ENCODE measurements around the gene SNAP29.
"Not testable (repeated sequence)": the region's sequence is repeated elsewhere in the genome, so short reads cannot be mapped to it uniquely, and the experiment has no call there.

SNAP29 gene

GRCh38 chr22:20901093-20902033 is 42.6 kb downstream of the SNAP29 start:
- not testable (repeated sequence) for DNase-seq (ENCODE audit: low read depth in 2 of 2)

- DNase-seq (ENCODE audit: low read depth in 2 of 2): no peak
Measured at GRCh38 chr22:20903093-20903492, 44.3 kb downstream of the SNAP29 start.

- DNase-seq (ENCODE audit: low read depth in 2 of 2): peak; percentile 74 to 79
Measured at GRCh38 chr22:20904008-20904979, 45.5 kb downstream of the SNAP29 start.

GRCh38 chr22:20904980-20905355 is 46.2 kb downstream of the SNAP29 start:
- no peak for DNase-seq (ENCODE audit: low read depth in 2 of 2)

- DNase-seq (ENCODE audit: low read depth in 2 of 2): no peak
Measured at GRCh38 chr22:20905415-20906386, 46.9 kb downstream of the SNAP29 start.

- DNase-seq (ENCODE audit: low read depth in 2 of 2): no peak
Measured at GRCh38 chr22:20906387-20906767, 47.6 kb downstream of the SNAP29 start.

GRCh38 chr22:20908717-20909116 is 49.9 kb downstream of the SNAP29 start:
- DNase-seq (ENCODE audit: low read depth in 2 of 2): not testable (repeated sequence)

GRCh38 chr22:20909543-20910303 is 50.9 kb downstream of the SNAP29 start:
- DNase-seq (ENCODE audit: low read depth in 2 of 2): no peak

GRCh38 chr22:20912494-20912893 is 53.7 kb downstream of the SNAP29 start:
- no peak for DNase-seq (ENCODE audit: low read depth in 2 of 2)

GRCh38 chr22:20916916-20917810 is 58.4 kb downstream of the SNAP29 start, which contains the start of gene CRKL:
Gene CRKL (plus strand): TSS chr22:20917407. CDS start chr22:20917935, 528 bp downstream.
- DNase-seq (ENCODE audit: low read depth in 2 of 2): peak; percentile 93 to 95

- DNase-seq (ENCODE audit: low read depth in 2 of 2): no peak
Measured at GRCh38 chr22:20918663-20919218, 59.9 kb downstream of the SNAP29 start.

- no peak for DNase-seq (ENCODE audit: low read depth in 2 of 2)
Measured at GRCh38 chr22:20919718-20920117, 60.9 kb downstream of the SNAP29 start.

- no peak for DNase-seq (ENCODE audit: low read depth in 2 of 2)
Measured at GRCh38 chr22:20920881-20921203, 62.0 kb downstream of the SNAP29 start.

- no peak for DNase-seq (ENCODE audit: low read depth in 2 of 2)
Measured at GRCh38 chr22:20922141-20922751, 63.4 kb downstream of the SNAP29 start.

- DNase-seq (ENCODE audit: low read depth in 2 of 2): no peak
Measured at GRCh38 chr22:20926243-20926642, 67.4 kb downstream of the SNAP29 start.

- no peak for DNase-seq (ENCODE audit: low read depth in 2 of 2)
Measured at GRCh38 chr22:20927940-20928572, 69.2 kb downstream of the SNAP29 start.

GRCh38 chr22:20928573-20928967 is 69.8 kb downstream of the SNAP29 start:
- DNase-seq (ENCODE audit: low read depth in 2 of 2): no peak

GRCh38 chr22:20930004-20930403 is 71.2 kb downstream of the SNAP29 start:
- no peak for DNase-seq (ENCODE audit: low read depth in 2 of 2)

Data from fibroblast of skin of left biceps (primary cell).